GM21825 (cell line): Measurements from ENCODE around the gene ADAM21.
"Not testable (repeated sequence)": the region's sequence is repeated elsewhere in the genome, so short reads cannot be mapped to it uniquely, and the experiment has no call there.

Experiments
- ATAC-seq: cut with Tn5 transposase; IDR thresholded peaks from one replicate; pipeline ENCODE4 v1.9.1; 2021; ENCODE audit warnings: mild to moderate bottlenecking, moderate library complexity; ENCODE audit not compliant: unreplicated experiment

ADAM21 gene

GRCh38 chr14:70451874-70452273 is at the start of gene ADAM21:
Gene ADAM21, plus strand, starts transcription at chr14:70452174. Its CDS starts 5,326 bp downstream, at chr14:70457500.
- ATAC-seq: no peak

- not testable (repeated sequence) for ATAC-seq
Observed at GRCh38 chr14:70403335-70403734, 48.6 kb upstream of the ADAM21 start.

DNA sequence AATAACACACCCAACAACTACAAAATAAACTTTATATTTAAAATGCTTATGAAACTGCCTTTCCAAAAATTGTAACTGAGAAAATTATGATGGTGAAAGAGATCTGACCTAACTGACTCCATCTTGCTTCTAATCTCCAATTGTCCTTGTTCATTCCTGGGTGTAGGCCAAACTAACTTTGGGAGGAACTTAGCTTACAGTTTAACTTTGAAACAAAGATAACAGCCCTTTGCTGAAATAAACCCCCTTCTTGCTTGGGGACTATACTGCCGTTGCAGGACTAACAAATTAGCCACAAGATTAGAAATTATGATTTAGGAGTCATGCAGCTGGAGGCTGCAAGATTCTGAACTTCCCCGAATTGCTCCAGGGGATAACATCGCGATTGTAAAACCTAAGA is 45.8 kb upstream of the ADAM21 start:
- not testable (repeated sequence) for ATAC-seq

DNA sequence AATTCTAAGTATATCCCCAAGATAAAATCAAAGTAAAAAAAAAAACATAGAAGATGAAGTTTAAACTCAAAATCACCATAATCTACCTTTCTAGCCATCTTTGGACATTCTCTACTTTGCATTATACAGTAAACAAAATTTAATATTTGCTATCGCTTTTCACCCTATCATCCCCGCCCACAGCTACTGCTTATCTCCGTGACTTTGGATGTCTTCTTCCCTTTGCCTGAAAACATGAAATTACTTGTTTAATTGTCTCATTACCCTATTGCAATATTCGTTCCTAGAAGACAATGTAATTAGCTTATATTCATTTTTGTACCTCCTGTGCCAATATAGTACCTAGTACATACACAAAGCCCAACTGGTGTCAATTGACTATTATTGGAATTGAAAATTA is 44.4 kb upstream of the ADAM21 start:
- ATAC-seq: no peak

DNA sequence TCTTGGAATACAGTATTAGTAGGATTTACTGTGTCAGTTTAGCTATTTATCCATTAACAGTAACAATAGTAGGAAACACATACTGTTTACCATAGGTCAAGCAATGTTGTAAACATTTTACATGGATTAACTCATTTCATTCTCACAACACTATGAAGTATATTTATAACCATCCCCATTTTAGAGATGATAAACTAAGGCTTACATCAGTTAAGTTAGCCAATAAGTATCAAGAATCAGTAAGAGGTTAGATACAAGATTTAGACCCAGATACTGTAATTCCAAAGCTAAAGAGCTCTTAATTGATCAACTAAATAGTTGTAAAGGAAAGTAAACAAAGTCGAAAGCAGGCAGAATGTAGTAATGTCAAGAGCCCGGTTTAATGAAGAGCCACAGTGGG is 36.2 kb upstream of the ADAM21 start:
- ATAC-seq: no peak

GRCh38 chr14:70416338-70416724 is 35.6 kb upstream of the ADAM21 start:
- ATAC-seq: peak; percentile 14

DNA sequence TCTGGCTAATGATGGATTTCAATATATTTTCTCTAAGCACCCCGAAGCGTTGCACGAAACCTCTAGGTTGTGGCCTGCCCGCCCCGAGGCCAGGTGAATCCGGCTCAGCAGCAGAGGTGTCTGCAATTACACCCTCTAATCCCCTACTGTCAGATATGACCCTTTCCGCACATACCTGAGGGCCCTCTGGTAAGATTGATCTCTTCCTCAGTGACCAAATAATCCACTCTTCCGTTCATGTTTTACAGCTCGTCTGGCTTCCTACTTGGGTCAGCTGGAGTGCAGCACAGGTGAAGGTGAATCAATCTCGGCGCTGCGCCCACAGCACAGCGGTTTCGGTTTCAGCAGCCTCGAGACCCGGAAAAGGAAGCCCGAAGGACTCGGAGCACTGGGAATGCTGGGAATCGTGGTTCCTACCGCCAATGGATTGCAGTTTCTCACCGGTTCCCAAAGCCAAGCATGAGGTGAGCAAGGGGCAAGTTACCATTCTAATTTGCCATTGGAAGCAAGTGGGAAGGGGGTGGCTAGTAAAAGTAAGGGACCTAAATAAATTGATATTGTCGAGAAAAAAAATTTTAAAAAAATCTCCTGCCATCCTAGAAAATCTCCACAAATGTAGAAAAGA is 35.1 kb upstream of the ADAM21 start, which contains the start of gene SYNJ2BP:
SYNJ2BP (minus strand) TSS at position 366 of the 625 bp plus-strand sequence; CDS start at position 239, 127 bp downstream.
- ATAC-seq: peak; percentile 76

- ATAC-seq: not testable (repeated sequence)
Observed at GRCh38 chr14:70419270-70419931, 32.6 kb upstream of the ADAM21 start.

DNA sequence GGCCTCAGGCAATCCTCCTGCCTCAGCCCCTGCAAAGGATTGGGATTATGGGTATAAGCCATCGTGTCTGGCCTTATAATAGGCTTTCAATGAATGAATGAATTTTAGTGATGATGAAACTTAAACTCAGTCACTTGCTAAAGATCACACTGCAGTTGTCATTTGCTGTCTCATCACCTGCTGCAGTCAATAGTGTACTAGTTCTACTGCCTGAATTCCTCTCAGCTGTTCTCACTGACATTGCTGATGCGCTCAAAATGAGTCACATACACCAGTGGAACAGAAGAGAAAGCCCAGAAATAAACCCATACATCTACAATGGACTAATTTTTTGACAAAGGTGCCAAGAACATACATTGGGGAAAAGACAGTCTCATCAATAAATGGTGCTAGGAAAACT is 29.4 kb upstream of the ADAM21 start:
- no peak for ATAC-seq

DNA sequence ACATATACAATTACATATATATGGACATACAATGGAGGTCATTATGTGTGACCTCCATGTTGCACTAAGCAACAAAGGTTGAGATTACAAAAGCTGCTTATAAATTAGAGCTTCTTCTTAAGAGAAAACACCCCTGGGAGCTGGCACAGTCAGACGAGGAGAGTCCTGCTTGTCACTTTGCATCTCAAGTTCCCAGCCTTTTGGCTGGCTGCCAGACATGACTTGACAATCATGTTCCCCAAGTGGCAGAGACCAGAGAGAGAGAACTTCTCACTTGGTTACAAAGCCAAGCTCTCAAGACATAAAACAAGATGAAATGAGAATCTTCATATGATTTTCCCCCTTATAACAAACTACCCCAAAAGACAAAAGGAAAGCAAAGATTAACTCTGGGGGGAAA is 26.6 kb upstream of the ADAM21 start:
- ATAC-seq: no peak

DNA sequence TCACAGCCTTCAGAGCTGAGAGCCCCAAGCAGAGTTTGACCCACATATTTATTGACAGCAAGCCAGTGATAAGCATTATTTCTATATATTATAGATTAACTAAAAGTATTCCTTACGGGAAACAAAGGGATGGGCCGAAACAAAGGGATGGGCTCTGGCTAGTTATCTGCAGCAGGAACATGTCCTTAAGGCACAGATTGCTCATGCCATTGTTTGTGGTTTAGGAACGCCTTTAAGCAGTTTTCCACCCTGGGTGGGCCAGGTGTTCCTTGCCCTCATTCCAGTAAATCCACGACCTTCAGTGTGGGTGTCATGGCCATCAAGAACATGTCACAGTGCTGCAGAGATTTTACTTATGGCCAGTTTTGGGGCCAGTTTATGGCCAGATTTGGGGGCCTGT is 25.4 kb upstream of the ADAM21 start:
- ATAC-seq: not testable (repeated sequence)

GRCh38 chr14:70436867-70437266 is 15.1 kb upstream of the ADAM21 start:
- no peak for ATAC-seq

GRCh38 chr14:70441641-70442040 is 10.3 kb upstream of the ADAM21 start:
- no peak for ATAC-seq

- ATAC-seq: no peak
Observed at GRCh38 chr14:70442750-70443149, 9.2 kb upstream of the ADAM21 start.

GRCh38 chr14:70448633-70449340 is 3.2 kb upstream of the ADAM21 start:
- ATAC-seq: no peak

DNA sequence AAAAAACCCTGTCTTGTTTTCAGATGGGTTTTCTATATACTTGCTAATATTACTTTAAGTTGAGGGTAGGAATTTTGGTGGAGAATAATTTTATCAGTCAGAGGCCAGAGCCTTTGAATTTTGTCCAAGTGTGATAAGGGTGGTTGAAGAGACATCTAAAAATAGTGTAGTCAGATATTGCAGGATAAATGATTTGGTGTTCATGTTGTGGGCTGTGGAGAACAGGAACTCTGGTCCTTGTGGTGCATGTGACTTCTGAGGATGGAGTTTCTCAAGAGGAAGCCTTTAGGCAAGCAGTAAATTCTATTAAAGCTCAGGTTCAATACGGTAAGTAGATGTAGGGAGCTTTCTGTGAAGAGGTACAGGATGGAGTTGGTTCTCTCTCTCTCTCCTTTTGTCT is 2.8 kb downstream of the ADAM21 start:
- ATAC-seq: no peak

DNA sequence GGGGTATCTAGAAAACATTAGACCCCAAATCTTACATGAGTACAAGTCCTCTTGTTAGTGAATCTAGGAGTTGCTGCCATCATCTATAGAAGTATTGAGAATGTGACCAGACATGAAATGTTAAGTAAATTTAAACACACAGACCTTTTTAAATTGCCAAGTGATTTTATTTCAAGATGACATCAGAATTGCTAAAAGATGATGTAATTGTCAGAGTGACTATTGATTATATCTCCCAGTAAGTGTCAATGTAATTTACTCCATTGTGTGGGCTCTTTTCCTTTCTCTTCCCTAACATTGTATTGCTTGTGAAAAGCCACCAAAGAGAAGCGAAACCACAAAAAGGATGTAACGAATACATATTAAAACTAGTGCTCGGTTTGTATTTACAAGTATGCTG is 16.8 kb downstream of the ADAM21 start:
- ATAC-seq: no peak

DNA sequence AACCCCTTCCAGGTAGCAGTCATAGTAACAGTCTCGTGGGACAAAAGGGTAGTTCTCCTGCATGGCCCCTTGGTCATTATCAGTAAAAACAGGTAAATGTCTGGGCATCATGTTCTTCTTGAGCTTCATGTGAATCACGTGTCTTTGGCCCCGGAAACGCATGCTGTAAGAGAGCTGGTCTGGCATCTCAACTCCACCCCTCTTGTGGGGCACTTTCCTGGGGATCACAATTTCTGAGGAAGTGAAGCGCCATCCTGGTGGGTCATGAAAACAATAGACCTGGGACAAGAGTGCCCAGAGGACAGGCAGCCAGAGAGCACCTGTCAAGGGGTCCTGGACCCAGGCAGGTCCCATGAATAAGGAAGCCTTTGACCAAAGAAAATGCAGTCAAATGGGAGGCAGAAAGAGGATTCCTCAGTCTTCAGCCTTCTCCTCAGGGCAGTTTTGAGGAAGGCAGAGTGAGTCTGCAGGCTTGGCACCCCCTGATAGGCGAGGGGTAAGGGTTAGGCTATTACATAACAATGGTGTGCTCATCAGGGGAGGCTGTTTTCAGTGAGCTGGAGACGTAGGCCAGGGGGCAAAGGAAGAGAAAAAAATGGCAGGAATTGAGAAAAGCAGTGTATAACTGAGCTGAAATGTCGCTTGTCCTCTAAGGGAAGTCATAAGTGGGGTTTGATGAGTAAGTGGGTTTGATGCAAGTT is 19.0 kb downstream of the ADAM21 start:
- ATAC-seq: not testable (repeated sequence)

GRCh38 chr14:70472253-70473159 is 20.5 kb downstream of the ADAM21 start:
- ATAC-seq: no peak

- ATAC-seq: no peak
Observed at GRCh38 chr14:70473825-70474224, 21.9 kb downstream of the ADAM21 start.
